Measurements from ENCODE around the gene GMDS. TPM values are rescaled to one million over a fixed set of nuclear protein-coding genes. Genes with fewer than 3 reads are reported as not detected.

GMDS gene
- total and polyA plus RNA-seq, 2 donors (not counting 1 experiment from before 2014, with no cell fraction given), result 11.5 to 16.4 TPM

DNA sequence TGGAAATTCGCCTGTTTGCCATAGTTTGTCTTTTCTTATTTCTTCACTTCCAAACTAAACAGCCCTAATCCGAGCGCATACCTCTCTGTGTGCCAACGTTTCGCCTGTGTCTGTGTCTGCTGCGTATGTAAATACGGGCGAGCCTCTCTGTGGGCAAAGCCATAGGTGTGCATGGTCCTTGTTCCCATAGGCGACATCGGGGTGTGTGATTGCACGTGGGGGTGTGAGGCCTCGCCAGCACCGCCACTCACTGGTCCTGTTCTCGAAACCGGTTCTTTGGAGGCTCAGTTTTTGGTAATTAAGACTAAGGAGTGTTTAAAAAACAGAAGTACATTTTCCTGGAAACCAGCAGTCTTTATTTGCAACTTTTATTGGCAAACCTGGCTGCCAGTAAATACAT is 641.7 kb downstream of the GMDS start:
- H4K20me1 ChIP-seq (ENCODE audit: control insufficient read depth, insufficient read depth, low read length, poor library complexity, severe bottlenecking), result no peaks in the 10 kb centered on the region
- Mint-ChIP-seq H3K4me3 (peak overlapping the region; percentile 29), H3K27ac (no peak overlapping the region), H3K27me3 (peaks cover 75% of the 10 kb centered on the region), H3K4me1 (peaks cover 31% of the 10 kb centered on the region), H3K9me3 (ENCODE audit: insufficient read depth) (no peaks in the 10 kb centered on the region)
- H3K36me3 ChIP-seq (replicated peaks in 1 of 2; ENCODE audit: control extremely low read depth in 1 of 2, control insufficient read depth in 1 of 2, extremely low read depth in 1 of 2, insufficient read depth in 2 of 2, low read length in 1 of 2), result no peaks in the 10 kb centered on the region
- peaks cover 0 to 31% (median 6%) of the 10 kb centered on the region in 3 donors for H3K9me3 ChIP-seq (ENCODE audit: control extremely low read depth in 1 of 3, control insufficient read depth in 2 of 3, insufficient read depth in 1 of 3, low read length in 2 of 3)
- no peak for DNase-seq
- no peak for ATAC-seq (ENCODE audit: low read depth)
- H3K4me3 ChIP-seq (ENCODE audit: control extremely low read depth in 1 of 5, extremely low read depth in 1 of 5, insufficient read depth in 1 of 5, low read depth in 2 of 5, low read length in 4 of 5), result no peak overlapping the region
- no peak overlapping the region for H3K27ac ChIP-seq (ENCODE audit: low read length in 2 of 2)
- TF ChIP-seq, protein P1, sequence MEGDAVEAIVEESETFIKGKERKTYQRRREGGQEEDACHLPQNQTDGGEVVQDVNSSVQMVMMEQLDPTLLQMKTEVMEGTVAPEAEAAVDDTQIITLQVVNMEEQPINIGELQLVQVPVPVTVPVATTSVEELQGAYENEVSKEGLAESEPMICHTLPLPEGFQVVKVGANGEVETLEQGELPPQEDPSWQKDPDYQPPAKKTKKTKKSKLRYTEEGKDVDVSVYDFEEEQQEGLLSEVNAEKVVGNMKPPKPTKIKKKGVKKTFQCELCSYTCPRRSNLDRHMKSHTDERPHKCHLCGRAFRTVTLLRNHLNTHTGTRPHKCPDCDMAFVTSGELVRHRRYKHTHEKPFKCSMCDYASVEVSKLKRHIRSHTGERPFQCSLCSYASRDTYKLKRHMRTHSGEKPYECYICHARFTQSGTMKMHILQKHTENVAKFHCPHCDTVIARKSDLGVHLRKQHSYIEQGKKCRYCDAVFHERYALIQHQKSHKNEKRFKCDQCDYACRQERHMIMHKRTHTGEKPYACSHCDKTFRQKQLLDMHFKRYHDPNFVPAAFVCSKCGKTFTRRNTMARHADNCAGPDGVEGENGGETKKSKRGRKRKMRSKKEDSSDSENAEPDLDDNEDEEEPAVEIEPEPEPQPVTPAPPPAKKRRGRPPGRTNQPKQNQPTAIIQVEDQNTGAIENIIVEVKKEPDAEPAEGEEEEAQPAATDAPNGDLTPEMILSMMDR (IDR thresholded peaks at IDR 0.05), result no peak
- no peak for TF ChIP-seq EZH2 (IDR thresholded peaks at IDR 0.05; ENCODE audit: borderline replicate concordance, insufficient read depth, low read depth, low read length, poor library complexity, severe bottlenecking)
- H3K9ac ChIP-seq (ENCODE audit: low read length), result no peak overlapping the region
- ChIA-PET POLR2A (no interaction called here), CTCF (interaction anchor here (0.9 to 10.4 kb wide), 5 partner anchors 14 to 1030 kb away, joined by 3 to 143 read pairs (median 5); no protein-coding TSS in a partner anchor)
- intact Hi-C loops (cut with micrococcal nuclease), result loop anchor here (1.0 to 2.0 kb wide), 4 partner anchors 501 to 1092 kb away; no protein-coding TSS in a partner anchor
- H3K79me2 ChIP-seq (ENCODE audit: control insufficient read depth, insufficient read depth, low read length), result no peaks in the 10 kb centered on the region
- no peak overlapping the region for H2AFZ ChIP-seq (ENCODE audit: insufficient read depth, low read depth, low read length, poor library complexity, severe bottlenecking)
- 74% methylated on average over 11 of the region's 15 CpGs for WGBS (ENCODE audit: insufficient coverage)
- H3K27me3 ChIP-seq (replicated peaks in 1 of 4; ENCODE audit: control extremely low read depth in 1 of 4, control insufficient read depth in 3 of 4, insufficient read depth in 4 of 4, low read length in 3 of 4), result peaks cover 0 to 83% (median 63%) of the 10 kb centered on the region in 4 experiments
- H3K4me1 ChIP-seq (ENCODE audit: control insufficient read depth in 2 of 2, insufficient read depth in 2 of 2, low read length in 2 of 2), result peaks cover 45 to 48% of the 10 kb centered on the region in 2 donors
- H3K4me2 ChIP-seq (replicated peaks; ENCODE audit: low read depth, low read length, poor library complexity, severe bottlenecking), result no peak overlapping the region

DNA sequence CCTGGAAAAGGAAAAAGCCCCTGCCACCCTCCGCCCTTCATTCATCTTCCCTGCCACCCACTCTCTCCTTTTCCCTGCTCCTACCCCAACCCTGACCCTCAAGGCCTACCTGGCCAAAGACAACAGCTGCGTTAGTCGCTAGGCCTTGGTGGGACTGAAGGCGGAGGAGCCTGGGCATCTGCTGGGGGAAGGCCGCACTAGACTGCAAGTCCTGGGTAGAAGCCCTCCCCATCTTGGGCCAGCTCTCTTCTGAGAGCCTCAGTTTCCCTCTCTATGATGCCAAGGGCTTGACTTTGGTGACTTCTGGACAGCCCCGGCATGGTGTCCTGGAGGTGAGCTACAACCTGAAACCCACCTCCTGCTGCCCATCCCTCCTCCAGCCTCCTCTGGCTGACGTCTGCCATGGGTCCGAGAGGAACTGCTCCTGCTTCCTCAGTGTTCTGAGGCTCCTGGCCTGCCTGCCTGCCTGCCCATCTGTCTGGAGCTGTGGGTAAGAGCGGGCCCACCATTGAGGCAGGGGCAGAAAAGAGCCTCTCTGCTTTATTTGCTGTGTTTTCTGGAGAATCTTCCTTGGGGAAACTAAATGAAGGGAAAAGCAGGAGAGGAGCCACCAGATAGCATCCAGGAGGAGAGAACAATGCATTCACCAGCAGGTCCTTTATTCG is 643.2 kb downstream of the GMDS start:
- WGBS (ENCODE audit: insufficient coverage), result 95% methylated on average over 9 of the region's 10 CpGs
- H3K27me3 ChIP-seq (replicated peaks in 1 of 4; ENCODE audit: control extremely low read depth in 1 of 4, control insufficient read depth in 3 of 4, insufficient read depth in 4 of 4, low read length in 3 of 4), result peaks cover 0 to 71% (median 54%) of the 10 kb centered on the region in 4 experiments
- TF ChIP-seq, protein P1 (IDR thresholded peaks at IDR 0.05), result no peak
- TF ChIP-seq EZH2 (IDR thresholded peaks at IDR 0.05; ENCODE audit: borderline replicate concordance, insufficient read depth, low read depth, low read length, poor library complexity, severe bottlenecking), result no peak
- DNase-seq (peak; percentile 7), ATAC-seq (ENCODE audit: low read depth) (no peak)
- H2AFZ ChIP-seq (ENCODE audit: insufficient read depth, low read depth, low read length, poor library complexity, severe bottlenecking), result no peak overlapping the region
- intact Hi-C loops (cut with micrococcal nuclease), result no loop called here
- ChIA-PET CTCF (interaction anchor here (0.9 to 10.4 kb wide), 11 partner anchors 502 to 1148 kb away, joined by 3 to 143 read pairs (median 4); no protein-coding TSS in a partner anchor), POLR2A (no interaction called here)
- no peak overlapping the region for H3K9ac ChIP-seq (ENCODE audit: low read length)
- peaks cover 73% of the 10 kb centered on the region for H3K27me3 Mint-ChIP-seq
- peaks cover 29 to 33% of the 10 kb centered on the region in 2 donors for H3K4me1 ChIP-seq (ENCODE audit: control insufficient read depth in 2 of 2, insufficient read depth in 2 of 2, low read length in 2 of 2)
- H3K4me3 Mint-ChIP-seq, result no peak overlapping the region
- no peak overlapping the region for H3K27ac Mint-ChIP-seq
- H3K4me1 Mint-ChIP-seq, result peaks cover 15% of the 10 kb centered on the region
- H3K9me3 Mint-ChIP-seq (ENCODE audit: insufficient read depth), result no peaks in the 10 kb centered on the region
- no peaks in the 10 kb centered on the region for H3K79me2 ChIP-seq (ENCODE audit: control insufficient read depth, insufficient read depth, low read length)
- no peaks in the 10 kb centered on the region for H3K36me3 ChIP-seq (replicated peaks in 1 of 2; ENCODE audit: control extremely low read depth in 1 of 2, control insufficient read depth in 1 of 2, extremely low read depth in 1 of 2, insufficient read depth in 2 of 2, low read length in 1 of 2)
- no peak overlapping the region for H3K4me3 ChIP-seq (ENCODE audit: control extremely low read depth in 1 of 5, extremely low read depth in 1 of 5, insufficient read depth in 1 of 5, low read depth in 2 of 5, low read length in 4 of 5)
- no peaks in the 10 kb centered on the region for H4K20me1 ChIP-seq (ENCODE audit: control insufficient read depth, insufficient read depth, low read length, poor library complexity, severe bottlenecking)
- H3K4me2 ChIP-seq (replicated peaks; ENCODE audit: low read depth, low read length, poor library complexity, severe bottlenecking), result no peak overlapping the region
- no peak overlapping the region for H3K27ac ChIP-seq (ENCODE audit: low read length in 2 of 2)
- peaks cover 0 to 18% (median 3%) of the 10 kb centered on the region in 3 donors for H3K9me3 ChIP-seq (ENCODE audit: control extremely low read depth in 1 of 3, control insufficient read depth in 2 of 3, insufficient read depth in 1 of 3, low read length in 2 of 3)
